GM21786 (cell line): ENCODE data around the gene ABCA5.

Experiments
- ATAC-seq: cut with Tn5 transposase; IDR thresholded peaks from one replicate; pipeline ENCODE4 v1.9.1; 2021; ENCODE audit not compliant: unreplicated experiment

The ABCA5 gene, protein sequence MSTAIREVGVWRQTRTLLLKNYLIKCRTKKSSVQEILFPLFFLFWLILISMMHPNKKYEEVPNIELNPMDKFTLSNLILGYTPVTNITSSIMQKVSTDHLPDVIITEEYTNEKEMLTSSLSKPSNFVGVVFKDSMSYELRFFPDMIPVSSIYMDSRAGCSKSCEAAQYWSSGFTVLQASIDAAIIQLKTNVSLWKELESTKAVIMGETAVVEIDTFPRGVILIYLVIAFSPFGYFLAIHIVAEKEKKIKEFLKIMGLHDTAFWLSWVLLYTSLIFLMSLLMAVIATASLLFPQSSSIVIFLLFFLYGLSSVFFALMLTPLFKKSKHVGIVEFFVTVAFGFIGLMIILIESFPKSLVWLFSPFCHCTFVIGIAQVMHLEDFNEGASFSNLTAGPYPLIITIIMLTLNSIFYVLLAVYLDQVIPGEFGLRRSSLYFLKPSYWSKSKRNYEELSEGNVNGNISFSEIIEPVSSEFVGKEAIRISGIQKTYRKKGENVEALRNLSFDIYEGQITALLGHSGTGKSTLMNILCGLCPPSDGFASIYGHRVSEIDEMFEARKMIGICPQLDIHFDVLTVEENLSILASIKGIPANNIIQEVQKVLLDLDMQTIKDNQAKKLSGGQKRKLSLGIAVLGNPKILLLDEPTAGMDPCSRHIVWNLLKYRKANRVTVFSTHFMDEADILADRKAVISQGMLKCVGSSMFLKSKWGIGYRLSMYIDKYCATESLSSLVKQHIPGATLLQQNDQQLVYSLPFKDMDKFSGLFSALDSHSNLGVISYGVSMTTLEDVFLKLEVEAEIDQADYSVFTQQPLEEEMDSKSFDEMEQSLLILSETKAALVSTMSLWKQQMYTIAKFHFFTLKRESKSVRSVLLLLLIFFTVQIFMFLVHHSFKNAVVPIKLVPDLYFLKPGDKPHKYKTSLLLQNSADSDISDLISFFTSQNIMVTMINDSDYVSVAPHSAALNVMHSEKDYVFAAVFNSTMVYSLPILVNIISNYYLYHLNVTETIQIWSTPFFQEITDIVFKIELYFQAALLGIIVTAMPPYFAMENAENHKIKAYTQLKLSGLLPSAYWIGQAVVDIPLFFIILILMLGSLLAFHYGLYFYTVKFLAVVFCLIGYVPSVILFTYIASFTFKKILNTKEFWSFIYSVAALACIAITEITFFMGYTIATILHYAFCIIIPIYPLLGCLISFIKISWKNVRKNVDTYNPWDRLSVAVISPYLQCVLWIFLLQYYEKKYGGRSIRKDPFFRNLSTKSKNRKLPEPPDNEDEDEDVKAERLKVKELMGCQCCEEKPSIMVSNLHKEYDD (N-terminal part only)

DNA sequence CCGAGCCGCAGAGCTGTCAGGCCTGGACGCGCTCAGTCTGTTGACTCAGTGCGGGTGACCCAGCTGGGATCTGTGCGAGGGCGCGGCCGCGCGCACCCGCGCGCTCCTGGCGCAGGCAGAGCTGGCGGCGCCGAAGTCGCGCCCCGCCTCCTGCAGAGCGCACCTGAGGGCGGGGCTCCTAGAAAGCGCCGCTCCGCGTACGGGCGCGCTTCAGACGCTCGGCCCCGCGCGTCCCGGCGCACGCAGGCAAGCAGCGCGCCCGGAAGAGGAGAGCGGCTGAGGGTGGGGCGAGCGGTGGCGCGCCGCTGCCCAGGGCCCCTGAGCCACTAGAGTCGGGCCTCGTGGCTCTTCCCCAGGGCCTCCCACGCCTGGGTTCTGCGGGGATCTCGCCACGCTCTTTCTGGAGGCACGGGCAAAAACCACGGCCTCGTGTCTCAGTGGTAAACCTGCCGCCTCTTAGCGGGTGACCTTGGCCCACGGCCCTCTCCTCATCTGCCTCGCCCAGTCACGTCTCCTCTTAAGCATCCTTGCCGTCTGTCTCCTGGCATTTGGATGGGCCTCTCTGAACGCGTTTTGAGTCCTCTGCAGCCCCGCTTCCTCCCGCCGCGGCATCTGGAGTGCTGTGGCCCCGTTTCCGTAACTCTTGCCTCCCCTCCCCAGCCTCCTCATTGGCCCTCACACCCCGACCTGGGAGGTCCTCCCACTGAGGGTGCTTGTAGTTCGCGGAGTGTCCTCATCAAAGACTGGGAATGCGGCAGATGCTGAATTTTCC, at the start of gene ABCA5:
Gene ABCA5 (minus strand): TSS at position 74 of the 772 bp plus-strand sequence. CDS start 12,718 bp downstream, outside the sequence.
- peak; percentile 92 for ATAC-seq

GRCh38 chr17:69375229-69375628, 48.3 kb upstream of the ABCA5 start:
- no peak for ATAC-seq

GRCh38 chr17:69373069-69373468, 46.1 kb upstream of the ABCA5 start:
- no peak for ATAC-seq

GRCh38 chr17:69367298-69367697, 40.4 kb upstream of the ABCA5 start:
- peak; percentile 72 for ATAC-seq

- ATAC-seq = no peak
Observed at GRCh38 chr17:69363488-69364210, 36.7 kb upstream of the ABCA5 start.

- ATAC-seq = no peak
Observed at GRCh38 chr17:69361156-69361555, 34.2 kb upstream of the ABCA5 start.

- ATAC-seq = no peak
Observed at GRCh38 chr17:69358688-69359596, 32.0 kb upstream of the ABCA5 start.

DNA sequence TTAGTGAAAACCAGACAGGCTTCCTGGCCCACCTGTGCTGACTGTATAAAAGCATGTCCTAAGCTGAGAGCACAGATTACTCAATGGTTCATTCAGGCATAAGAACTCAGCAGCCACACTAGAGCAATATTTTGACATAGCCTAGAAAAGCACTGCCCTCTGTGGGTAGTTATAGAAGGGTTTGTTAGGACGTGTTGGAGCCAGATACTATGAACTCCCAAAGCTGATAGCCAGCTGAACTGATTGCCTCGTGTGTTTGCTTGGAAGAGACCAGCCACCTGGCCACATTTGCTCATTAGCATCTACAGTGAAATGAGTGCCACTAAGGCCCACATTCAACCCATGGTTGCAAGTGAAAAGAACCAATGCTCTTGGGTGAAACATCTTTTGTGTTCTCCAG, 30.8 kb upstream of the ABCA5 start:
- no peak for ATAC-seq

GRCh38 chr17:69356625-69357024, 29.7 kb upstream of the ABCA5 start:
- no peak for ATAC-seq

DNA sequence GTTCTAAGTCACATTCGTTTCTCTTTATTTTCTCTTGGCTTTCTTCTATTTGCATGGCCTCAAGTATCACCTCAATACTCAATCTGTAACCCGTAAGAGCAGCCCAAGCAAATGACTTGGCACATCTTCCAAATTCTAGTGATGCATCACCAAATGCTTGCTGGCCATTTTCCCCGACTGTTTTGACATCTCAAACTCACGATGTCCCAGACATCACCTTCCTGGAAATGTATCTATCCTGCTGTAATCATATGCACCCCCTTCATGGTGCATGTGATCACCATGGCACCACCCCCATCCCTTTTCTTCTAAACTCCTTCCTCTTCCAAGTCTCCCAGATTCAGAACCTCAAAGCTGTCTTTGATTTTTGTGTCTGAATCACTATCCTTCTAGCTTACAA, 24.0 kb upstream of the ABCA5 start:
- no peak for ATAC-seq

- no peak for ATAC-seq
Observed at GRCh38 chr17:69348429-69348828, 21.5 kb upstream of the ABCA5 start.

- no peak for ATAC-seq
Observed at GRCh38 chr17:69346766-69347165, 19.8 kb upstream of the ABCA5 start.

- no peak for ATAC-seq
Observed at GRCh38 chr17:69344939-69345338, 18.0 kb upstream of the ABCA5 start.

DNA sequence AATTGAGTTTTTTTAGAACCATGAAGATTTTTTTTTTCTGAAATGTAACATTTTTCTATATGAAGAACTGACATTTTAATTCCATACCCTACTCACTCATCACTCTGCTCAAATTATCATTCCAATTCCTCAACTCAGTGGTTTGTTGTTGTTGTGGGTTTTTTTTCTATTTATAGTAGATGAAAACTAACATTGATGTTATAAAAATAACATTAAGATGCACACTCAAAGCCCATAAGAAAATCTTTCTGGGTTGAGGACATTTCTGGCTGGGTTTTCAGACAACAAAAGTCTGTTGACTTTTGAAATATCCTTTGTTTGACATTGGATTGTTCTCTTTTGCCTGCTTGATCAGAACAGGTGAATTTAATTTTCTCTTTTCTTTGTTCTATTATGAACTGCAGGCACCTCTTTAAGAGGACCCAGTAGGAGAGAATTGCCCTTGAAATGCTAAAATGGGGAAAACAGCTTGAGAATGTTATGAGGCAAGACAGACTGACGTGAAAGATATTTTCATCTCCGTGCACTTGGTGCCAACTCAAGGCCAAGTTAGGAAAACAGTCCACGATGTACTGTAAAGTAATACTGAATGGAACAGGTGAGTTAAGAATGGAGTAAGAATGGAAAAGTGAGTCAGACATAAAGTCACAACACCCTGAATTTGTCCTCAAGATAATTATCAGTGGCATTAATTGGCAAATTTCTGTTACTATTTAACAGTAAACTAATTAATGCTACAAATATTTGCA, 16.1 kb upstream of the ABCA5 start:
- no peak for ATAC-seq

DNA sequence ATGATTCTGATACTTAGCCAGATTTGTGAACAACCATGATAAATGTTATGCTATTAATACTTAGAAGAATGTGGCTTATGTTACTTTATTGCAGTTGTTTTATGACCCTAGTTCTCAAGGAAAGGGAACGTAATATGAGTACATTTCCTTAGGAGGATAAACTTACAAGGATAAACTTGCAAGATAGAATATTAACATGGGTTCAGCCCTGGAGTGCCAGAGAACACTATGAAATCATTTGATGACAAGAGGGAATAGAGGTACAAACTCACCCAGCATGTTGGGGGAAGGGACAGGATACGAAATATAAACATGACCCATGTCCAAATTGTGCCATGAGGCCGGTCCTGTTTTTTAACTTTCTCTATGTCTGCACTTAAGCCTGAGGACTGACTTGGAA, 13.0 kb upstream of the ABCA5 start:
- ATAC-seq = no peak

DNA sequence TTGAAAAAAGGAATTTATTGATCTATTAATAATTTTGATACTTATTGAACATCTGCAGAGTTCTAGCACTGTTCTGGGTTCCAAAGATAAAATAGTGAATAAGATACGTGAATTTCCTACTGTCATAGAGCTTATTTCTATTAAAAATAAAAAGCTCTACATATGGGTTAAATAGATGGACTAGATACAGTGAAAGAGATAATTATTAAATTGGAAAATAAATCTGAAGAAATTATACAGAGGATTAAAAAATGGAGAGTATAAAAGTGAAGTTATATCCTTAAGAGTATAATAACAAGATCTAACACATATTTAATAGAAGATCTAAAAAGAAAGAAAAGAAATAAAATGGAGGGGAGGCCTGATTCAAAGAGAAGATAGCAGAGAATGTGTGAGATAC, 10.1 kb upstream of the ABCA5 start:
- no peak for ATAC-seq

GRCh38 chr17:69336580-69336979, 9.6 kb upstream of the ABCA5 start:
- no peak for ATAC-seq

DNA sequence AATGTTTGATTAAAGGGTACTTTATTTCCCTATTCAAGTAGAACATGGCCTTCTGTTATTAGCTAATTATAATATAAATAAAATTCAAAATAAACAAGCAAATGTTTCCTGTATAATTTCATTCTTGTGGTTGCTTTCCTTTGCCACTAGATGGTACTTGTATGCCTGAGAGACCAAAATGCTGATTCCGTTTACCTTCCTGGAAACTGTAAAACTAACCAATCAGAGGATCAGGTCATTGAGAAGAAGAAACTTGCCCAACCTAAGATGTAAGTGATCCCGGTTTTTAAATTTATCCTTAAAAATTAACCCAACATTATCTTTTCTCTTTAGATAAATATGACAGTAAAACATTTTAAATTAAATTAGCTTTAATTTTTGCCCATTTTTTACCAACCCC, 8.1 kb upstream of the ABCA5 start:
- ATAC-seq = no peak
